MM.1S (cell line): ENCODE data around the gene ACRBP.

Source experiments
- EZH2 ChIP-seq: fragments of 300-600 bp; sonication (generic); optimal IDR thresholded peaks from 2 replicates; pipeline ENCODE3; 2017; ENCODE audit warnings: low read depth, mild to moderate bottlenecking, antibody characterized with exemption, low read length, mixed read lengths
- EZH2phosphoT487 ChIP-seq: fragments of 300-600 bp; sonication (generic); IDR thresholded peaks from 2 replicates; pipeline ENCODE4 v1.6.1; 2018; ENCODE audit warnings: antibody characterized with exemption, low read length
- TF ChIP-seq, protein P1 (sequence below): fragments of 300-600 bp; sonication (generic); IDR thresholded peaks from 2 replicates; pipeline ENCODE4 v1.5.1; 2016; ENCODE audit warnings: antibody characterized with exemption, low read length, mixed read lengths

DNA sequence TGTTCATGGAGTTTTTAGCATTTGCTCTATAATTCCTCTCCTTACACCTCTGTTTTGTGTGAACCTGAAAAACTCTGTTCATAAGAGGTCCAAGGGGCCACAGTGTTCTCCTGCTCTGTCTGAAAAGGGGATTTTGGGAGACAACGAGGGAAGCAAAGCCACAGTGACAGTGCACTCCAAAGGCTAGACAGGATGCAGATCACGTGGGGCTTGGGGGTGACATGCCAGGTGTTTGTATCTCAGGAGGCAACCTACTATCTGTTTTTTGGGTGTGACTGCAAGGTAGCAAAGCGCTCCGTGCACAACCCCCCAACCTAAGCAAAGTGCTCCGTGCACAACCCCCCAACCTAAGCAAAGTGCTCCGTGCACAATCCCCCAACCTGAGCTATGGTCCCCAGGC is 35.0 kb downstream of the ACRBP start:
- TF ChIP-seq EZH2phosphoT487 (no peak), EZH2 (no peak)
- TF ChIP-seq, protein P1, sequence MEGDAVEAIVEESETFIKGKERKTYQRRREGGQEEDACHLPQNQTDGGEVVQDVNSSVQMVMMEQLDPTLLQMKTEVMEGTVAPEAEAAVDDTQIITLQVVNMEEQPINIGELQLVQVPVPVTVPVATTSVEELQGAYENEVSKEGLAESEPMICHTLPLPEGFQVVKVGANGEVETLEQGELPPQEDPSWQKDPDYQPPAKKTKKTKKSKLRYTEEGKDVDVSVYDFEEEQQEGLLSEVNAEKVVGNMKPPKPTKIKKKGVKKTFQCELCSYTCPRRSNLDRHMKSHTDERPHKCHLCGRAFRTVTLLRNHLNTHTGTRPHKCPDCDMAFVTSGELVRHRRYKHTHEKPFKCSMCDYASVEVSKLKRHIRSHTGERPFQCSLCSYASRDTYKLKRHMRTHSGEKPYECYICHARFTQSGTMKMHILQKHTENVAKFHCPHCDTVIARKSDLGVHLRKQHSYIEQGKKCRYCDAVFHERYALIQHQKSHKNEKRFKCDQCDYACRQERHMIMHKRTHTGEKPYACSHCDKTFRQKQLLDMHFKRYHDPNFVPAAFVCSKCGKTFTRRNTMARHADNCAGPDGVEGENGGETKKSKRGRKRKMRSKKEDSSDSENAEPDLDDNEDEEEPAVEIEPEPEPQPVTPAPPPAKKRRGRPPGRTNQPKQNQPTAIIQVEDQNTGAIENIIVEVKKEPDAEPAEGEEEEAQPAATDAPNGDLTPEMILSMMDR = no peak
